NCI-H2171 (cell line): Measurements from ENCODE around the gene ZFPL1.
A peak's percentile ranks its signal among the peaks of the same experiment; 100 is the strongest.

Source experiments
- DNase-seq: peaks from one replicate; lab custom pipeline; 2025; lab: John Stamatoyannopoulos, UW

The ZFPL1 gene

DNA sequence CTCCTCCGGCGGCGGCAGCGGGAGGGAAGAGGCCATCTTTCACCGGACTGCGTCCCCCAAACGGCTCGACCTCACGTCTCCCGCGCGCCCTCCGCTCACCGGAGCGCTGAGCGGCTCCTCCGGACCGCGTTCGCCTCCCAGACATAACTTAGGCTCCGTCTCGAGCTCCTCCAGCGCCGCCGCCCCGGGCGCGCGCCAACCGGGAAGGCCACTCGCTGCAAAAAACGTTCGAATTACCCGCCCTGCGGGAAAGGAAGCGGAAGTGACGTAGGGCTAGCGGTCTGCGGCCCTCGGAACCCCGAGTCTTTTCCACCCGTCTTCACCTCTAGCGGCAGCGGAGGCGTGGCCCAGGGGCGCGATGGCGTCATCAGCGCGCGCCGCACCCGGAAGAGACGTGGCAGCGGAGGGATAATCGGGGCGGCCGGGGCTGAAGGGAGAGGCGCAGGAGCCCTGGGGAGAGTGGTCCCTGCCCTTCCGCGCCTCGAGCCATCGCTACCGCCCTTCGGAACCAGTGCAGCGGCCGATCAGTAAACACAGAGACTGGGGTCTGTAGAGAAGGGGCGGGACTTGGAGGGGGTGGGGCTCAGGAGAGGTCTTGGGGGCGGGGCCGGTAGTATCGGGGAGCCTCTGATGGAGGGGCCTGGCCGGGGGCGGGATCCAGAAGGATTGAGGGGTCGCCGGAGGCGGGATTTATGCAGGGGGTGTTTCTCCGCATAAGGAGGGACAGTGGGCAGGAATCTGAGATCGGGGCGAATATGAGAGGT is at the start of gene ZFPL1, which contains the start of gene CDCA5:
ZFPL1 (plus strand) TSS at position 389 of the 764 bp plus-strand sequence. CDS start 477 bp downstream, outside the sequence.
CDCA5 (minus strand) TSS at position 207 of the 764 bp plus-strand sequence; CDS start at position 145, 62 bp downstream.
- DNase-seq, result peak; percentile 97

DNA sequence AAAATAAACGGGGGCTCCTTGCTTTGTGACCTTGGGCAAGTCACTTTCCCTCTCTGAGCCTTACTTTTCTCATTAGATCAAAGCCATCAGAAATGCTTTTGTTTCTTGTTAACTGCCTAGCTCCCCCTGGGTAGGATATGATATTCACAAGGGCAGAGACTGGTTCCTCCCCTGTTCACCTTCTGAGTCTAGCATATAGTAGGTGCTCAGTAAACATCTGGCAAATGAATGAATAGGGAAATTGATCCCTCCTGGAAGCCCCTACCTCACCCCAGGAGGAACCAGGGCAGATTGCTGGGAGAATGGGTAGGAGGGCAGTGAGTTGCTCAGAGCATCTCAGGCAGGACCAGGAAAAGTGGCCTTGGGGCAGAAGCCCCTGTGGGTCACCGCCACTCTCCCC is 49.6 kb upstream of the ZFPL1 start:
- no peak for DNase-seq

DNA sequence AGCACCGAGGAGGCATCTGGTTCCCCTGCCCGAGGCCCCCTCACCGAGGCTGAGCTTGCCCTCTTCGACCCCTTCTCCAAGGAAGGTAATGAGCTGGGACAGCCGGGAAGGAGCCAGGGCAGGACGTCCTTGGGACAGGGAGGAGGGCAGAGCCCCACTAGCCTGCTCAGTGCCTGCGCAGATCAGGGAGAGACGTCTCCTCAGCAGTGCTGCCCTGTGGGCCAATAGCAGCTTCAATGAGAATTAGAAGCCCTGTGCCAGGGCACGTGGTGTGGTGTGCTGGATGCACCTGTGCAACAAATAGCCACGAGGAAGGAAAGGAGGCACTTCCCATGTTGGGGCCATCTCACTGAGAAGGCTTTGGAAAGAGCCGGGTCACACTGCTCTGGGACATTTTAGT is 48.4 kb upstream of the ZFPL1 start:
- no peak for DNase-seq

DNA sequence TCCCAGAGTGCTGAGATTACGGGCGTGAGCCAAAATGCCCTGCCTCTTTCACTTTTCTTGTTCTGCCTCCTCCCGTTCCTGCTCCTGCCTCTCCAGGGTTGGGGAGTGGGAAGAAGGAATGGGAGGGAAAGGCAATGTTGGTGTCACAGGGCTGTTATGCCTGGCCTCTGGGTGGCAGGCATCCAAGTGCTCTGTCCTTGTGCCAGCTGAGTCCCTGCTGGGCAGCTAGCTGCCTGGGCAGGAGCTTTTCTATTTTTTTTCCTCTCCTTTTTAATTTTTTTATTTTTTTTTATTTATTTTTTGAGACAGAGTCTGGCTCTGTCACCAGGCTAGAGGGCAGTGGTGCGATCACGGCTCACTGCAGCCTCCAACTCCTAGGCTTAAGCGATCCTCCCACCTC is 47.1 kb upstream of the ZFPL1 start:
- DNase-seq, result no peak

DNA sequence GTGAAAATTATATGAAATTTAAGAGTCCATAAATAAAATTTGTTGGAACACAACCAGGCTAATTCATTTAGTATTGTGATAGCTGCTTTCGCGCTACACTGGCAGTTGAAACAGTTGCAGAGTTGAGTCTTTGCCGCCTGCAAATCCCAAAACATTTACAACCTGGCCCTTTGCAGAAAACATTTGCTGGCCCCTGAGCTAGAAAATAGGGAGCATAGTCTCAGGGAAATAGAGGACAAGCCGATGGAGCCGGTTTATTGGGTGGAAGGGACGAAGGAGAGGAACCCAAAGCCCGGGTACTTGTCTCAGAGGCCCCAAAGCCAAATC is 43.5 kb upstream of the ZFPL1 start:
- no peak for DNase-seq

DNA sequence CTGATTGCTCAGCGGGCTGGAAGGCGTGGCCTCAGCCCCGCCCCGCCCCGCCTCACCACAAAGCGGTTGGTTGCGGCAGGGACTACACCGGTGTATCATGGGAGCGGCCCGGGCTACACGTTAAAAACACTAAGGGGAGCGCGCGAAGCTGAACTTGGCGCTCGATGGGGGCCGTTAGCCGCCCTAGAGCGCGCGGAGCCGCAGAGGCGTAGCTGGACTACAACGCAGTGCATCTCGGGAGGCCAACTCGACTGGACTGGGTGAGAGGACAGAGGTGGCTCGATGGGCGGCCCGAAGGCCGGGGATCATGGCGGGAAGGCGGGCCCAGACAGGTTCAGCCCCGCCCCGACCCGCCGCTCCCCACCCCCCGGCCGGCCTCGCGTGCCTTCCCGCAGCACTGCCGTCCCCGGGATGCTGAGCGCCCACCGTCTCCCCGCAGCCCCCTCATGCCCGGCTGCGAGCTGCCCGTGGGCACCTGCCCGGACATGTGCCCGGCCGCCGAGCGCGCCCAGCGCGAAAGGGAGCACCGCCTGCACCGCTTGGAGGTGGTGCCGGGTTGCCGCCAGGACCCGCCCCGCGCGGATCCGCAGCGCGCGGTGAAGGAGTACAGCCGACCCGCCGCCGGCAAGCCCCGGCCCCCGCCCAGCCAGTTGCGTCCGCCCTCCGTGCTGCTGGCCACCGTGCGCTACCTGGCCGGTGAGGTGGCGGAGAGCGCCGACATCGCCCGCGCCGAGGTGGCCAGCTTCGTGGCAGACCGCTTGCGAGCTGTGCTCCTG is 43.0 kb upstream of the ZFPL1 start, which contains the start of gene SAC3D1:
SAC3D1 (plus strand) TSS at position 364 of the 776 bp plus-strand sequence; CDS start at position 447, 83 bp downstream.
- DNase-seq, result peak; percentile 95

DNA sequence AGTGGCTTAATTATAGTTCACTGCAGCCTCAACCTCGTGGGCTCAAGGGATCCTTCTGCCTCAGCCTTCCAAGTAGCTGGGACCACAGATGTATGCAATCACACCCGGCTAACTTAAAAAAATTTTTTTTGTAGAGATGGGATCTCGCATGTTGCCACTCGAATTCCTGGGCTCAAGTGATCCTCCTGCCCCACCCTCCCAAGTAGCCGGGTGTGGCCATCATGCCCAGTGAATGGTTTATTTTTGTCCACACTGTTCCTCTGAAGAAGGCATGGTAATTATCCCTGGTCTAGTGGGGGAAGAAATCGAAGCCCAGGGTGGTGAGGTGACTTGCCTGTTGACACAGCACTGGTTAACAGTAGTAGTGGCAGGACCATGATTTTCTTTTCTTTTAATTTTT is 41.1 kb upstream of the ZFPL1 start:
- DNase-seq, result no peak

DNA sequence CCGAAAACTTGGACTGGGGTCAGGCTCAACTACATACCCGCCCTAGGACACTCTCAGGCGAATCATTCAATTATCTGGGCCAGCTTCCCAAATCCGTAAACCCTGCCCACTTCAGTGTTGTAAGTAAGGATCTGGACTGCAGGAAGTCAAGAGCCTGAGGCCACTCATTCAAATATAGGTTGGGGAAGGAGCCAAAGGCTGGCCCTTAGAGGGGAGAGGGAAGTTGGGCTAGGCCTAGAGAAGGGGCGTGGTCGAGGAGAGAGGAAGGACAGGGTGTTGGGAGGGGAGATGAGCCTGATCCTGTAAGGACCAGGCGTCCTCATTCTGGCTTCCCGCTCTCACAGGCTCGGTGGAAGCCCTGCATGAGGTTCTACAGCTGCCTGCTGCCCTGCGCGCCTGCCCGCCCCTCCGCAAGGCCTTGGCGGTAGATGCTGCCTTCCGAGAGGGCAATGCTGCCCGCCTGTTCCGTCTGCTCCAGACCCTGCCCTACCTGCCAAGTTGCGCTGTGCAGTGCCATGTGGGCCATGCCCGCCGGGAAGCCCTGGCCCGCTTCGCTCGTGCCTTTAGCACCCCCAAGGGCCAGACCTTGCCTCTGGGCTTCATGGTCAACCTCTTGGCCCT is 40.0 kb upstream of the ZFPL1 start:
- DNase-seq, result no peak

DNA sequence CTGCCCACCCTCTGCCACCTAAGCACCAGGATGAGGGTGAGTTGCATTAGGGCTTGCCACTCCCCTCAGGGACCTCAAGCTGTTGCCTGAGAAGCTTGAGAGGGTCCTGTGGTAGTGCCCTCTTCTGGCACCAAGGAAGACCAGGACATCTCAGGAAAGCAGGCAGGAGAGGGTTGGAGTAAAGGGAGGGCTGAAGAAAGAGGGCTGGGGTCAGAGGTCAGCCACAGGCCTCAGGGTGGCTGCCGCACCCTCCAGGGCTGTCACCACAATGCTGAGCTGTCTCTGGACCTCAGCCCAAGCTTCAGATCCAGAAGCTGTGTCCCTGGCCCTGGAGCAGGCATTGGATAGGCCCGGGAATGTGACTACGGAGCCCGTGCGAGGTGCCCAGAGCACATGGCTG is 39.0 kb upstream of the ZFPL1 start:
- no peak for DNase-seq

DNA sequence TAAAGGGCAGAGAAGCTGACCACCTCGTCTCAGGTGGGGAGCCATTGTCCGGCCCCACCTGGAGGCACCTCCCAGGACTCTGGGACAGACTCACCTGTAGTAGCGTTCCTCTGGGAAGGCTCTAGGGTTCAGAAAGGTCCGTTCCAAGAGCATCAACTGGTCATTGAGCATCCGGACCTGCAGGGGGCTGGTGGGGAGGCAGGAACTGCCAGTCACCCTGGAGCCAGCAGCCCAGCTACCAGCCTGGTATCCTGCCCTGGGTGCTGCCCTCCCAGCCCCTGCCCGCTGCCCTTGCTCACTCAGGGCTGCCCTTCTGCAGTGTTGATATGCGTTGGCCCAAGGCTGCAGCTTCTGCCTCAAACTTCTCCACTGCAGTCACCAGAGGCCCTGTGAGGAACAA is 38.3 kb upstream of the ZFPL1 start:
- no peak for DNase-seq

DNA sequence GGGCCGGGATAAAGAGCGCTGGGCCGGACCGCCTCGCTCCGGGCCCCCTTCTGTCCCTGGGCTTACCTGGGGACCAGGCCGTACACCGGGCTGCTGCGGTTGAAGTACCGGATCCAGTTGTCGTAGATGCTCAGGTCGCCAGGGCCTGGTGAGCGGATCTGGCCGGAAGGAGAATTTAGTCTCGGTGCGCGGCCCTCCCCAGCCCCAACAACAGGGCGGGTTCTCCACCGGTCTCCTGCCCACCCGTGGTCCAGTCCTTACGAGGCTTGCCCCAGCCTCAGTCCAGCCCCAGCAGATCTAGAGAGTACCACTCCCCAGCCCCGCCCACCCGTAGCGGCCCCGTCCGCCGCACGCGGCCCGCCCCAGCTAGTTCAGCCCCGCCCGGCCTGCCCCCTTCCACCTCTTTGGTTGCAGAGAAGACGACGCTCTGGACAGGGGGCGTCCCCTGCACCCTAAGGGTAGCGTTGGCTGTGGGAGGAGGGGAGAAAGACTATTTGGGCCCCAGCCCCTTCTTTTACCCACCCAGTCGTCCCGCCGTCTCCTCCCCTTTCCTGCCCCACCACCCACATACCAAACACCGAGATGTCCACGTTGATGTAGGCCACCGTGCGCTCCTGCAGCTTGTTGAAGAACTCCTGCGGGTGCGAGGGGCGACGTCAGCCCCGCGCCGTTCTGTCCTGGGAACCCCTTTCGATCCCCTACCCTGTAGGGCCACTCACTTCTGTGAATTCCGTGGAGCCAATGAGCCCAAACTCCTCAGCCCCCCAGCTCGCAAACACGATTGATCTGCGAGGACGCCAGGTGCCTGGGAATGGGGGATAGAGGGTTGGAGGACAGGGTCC is 36.2 kb upstream of the ZFPL1 start:
- no peak for DNase-seq

DNA sequence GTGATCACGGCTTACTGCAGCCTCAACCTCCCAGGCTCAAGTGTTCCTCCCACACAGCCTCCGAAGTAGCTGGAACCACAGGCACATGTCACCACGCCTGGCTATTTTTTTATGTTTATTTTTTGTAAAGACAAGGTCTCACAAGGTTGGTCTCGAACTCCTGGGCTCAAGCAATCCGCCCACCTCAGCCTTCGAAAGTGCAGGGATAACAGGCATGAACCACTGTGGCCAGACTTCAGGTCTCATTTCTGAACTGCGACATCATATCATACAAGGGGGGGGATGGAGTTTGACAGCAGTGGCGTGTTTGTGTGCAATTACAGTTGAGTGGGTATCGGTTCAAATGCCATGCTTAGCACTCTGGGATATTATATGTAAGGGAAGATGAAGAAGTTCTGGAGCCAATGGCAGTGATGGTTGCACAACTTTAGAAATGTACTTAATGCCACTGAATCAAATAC is 32.6 kb upstream of the ZFPL1 start:
- no peak for DNase-seq

DNA sequence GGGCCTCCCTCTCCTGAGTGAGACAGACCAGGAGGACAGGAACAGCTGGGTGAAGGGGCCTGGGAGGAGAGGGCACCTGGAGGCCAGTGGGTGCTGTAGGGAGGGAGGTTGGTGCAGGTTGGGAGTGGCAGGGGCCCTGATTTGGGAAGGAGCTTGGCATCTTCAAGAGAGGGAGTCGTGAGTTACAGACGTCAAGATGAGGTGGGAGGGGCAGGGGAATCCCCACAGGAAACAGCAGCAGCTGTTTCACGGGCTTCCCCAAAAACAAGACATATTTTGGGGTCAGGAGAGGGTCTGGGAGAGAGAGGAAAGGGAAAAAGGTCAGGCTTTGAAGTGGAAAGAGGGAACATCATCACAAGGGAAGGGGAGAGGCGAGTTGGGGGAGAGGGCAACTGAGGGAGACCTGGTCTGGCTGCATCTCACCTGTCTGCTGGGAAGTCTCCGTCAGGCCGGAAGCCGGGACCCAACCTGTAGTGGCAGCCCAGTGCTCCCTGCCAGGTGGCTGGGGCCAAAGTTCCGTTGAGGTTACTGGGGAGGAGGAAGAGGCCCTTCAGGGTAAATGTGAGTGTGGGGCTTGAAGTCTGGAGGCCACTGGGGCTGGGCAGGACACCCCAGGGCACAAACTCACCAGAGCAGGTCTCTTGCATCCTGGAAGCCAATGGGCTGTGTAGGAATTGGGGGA is 30.1 kb upstream of the ZFPL1 start:
- DNase-seq, result no peak

DNA sequence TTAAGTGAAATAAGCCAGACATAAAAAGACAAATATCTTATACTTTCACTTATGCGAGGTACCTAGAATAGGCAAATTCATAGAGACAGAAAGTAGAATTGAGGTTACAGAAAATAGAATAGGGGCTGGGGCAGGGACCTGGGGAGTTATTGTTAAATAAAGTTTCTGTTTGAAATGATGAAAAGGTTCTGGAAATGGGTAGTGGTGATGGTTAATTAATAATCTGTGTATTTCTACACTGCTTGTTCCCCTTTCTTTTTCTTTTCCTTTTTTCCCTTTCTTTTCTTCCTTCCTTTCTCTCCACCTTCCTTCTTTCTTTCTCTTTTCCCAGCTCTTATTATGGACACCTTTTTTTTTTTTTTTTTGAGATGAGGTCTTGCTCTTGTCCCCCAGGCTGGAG is 28.5 kb upstream of the ZFPL1 start:
- no peak for DNase-seq

DNA sequence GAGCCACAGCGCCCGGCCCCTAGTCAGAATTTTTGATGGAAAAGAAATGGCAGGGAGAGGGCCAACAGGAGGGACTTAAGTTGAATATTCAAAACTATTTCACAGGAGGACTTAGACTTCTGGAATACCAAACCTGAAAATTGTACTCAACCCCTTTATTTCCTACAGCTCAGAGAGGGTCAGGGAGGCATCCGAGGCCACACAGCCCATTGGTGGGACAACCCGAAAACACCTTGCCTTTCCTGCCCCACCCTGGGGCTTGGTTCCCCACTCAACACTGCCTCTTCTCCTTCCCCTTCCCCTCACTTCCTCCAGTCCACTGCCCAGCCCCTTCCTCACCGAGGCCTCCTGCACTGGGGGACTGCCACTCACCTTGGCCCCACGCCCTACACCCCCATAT is 27.0 kb upstream of the ZFPL1 start:
- no peak for DNase-seq

DNA sequence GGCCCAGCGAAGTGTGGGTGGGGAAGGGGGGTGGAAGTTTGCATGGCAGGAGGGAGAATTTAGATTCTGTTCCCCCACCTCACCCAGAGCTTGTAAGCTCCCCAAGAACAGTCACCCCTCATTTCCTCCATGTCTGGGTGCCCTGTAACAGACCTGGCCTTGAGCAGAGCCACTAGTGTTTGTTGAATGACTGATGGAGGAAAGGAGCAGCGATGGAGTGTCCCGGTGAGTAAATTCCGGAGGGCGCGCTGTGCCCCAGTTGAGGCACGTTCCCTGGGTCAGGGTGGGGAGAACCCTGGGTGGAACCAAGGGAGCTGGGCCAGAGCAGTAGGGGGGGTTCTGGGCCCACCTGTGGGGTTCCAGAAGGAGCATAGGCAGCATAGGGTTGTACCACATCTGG is 26.5 kb upstream of the ZFPL1 start:
- no peak for DNase-seq

DNA sequence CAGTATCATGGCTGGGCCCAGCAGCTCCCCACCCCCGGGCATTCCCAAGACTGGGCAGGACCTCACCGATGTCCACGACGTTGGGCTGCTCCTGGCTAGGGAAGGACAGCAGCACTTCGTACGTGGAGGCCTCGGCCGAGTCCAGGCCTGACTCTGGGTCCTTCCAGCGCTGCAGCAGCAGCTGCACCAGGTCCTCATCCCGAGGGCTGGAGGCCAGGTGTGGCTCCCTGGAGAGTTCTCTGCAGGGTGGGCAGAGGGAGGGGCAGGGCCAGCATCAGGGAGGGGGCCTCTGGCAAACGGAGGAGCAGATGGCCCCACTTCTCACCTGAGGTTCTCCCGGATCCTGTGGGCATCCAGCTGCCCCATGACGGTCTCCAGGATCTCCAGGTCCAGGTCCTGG is 26.0 kb upstream of the ZFPL1 start:
- DNase-seq, result peak; percentile 17

DNA sequence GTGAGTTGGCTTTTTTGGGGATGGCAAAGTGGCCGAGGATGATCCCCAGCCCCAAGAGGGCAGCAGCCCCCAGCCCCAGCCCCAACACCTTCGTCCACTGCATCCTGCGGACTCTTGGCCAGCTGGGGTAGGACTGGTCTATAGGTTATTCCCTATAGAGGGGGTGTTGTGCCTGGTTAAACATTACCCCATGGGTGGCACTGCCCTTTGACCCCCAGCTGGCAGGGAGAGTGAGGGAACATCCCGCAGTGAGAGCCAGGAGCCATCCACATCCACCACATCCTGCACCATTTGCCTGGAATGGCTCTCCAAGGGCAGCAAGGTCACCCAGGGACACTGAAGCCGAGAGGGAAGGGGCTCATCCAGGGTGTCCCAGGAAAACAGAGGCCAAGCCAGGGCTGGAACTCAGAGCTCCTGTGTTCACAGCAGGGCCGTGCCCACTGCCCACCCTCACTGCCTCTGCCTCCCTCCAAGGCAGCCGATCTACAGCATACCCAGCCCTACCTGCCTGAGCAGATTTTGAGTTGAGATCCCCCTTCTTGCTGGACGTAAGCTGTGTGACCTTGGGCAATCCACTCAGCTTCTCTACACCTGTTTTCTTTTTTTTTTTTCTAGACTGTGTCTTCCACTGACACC is 25.5 kb upstream of the ZFPL1 start, which contains the start of gene NAALADL1:
NAALADL1 (minus strand) TSS at position 135 of the 636 bp plus-strand sequence; CDS start at position 103, 32 bp downstream.
- DNase-seq, result no peak

DNA sequence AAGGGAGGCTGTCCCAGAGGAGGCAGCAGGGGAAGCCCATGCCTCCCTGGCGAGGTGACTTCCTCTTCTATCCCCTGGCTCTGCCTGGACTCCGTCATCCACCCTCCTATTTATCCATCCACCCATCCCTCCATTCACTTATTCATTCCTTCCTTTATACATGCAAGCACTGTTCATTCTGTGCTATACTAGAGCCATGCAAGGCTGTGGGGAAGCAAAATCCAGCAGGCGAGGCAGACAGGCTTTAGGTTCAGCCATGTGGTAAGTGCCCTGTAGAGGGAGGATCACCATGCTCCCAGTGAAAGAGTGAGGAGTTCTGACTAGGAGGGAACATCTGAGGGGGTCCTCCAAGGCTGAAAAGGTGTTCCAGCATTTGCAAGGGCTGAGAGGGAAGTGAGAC is 24.5 kb upstream of the ZFPL1 start:
- DNase-seq, result no peak

DNA sequence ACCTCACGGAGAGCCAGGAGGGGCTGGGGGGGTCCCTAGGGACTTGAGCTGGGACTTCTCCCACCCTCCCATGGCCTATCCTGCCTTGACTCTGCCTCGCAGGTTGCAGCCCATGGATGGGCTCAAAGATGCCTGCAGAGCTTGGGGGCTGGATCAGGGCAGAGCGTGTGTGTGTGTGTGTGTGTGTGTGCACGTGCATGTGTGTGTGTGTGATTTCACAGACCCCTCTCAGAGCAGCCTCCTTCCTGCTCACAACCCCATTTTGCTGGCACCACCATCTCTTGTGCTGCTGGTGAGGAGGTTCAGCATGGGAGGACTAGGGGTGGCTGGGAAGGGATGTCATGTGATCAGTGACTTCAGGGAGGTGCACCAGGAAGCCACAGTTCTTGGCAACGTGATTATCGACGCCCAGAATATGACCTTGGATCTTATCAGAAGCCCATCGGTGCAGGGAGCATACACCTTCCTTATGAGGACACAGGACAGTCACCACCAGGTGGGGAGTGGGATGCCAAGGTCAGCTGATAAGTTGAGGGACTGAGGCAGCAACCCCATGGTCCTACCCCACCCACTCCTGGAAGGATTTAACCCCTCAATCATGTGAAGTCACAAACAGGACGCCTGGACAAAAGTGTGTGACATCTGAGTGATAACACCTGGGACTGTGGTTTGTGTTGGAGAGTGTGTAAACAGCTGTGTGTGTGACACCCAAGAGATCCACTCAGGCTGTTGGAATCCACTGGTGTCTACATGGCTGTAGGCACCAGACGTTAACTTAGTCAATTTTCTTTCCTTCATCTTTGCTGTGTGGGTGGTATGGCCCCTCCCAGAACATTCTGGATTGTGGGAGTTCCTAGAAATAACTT is 23.8 kb upstream of the ZFPL1 start:
- DNase-seq, result no peak
